Smooth muscle cell (in vitro differentiated cells): ENCODE data around the gene TRMT112. TPM values are rescaled to one million over a fixed set of nuclear protein-coding genes. Genes with fewer than 3 reads are reported as not detected.

ENCODE experiments used
- DNase-seq: peaks from one replicate; lab custom pipeline; 2025; ENCODE audit not compliant: unreplicated experiment; lab: John Stamatoyannopoulos, UW
- H2AFZ ChIP-seq: fragments of 200-600 bp; sonication (generic); 2 replicates; pipeline ENCODE4 v1.6.0; 2016; ENCODE audit warnings: antibody characterized with exemption, low read depth, mild to moderate bottlenecking
- H3F3A ChIP-seq: fragments of 200-600 bp; sonication (generic); 2 replicates; pipeline ENCODE4 v1.6.0; 2017; ENCODE audit warnings: antibody characterized with exemption, low read depth
- H3K27ac ChIP-seq: fragments of 200-600 bp; sonication (generic); 2 replicates; pipeline ENCODE4 v1.5.1; 2016; ENCODE audit warnings: low read depth, mild to moderate bottlenecking
- H3K27me3 ChIP-seq: fragments of 200-600 bp; sonication (generic); 2 replicates; pipeline ENCODE4 v1.6.1; 2016; ENCODE audit warnings: low read depth, mild to moderate bottlenecking
- H3K36me3 ChIP-seq: fragments of 200-600 bp; sonication (generic); 2 replicates; pipeline ENCODE4 v1.5.1; 2016; ENCODE audit warnings: low read depth
- H3K4me1 ChIP-seq: fragments of 200-600 bp; sonication (generic); 2 replicates; pipeline ENCODE4 v1.5.1; 2016; ENCODE audit warnings: low read depth
- H3K4me2 ChIP-seq: fragments of 200-600 bp; sonication (generic); 2 replicates; pipeline ENCODE4 v1.6.0; 2016; ENCODE audit warnings: mild to moderate bottlenecking
- H3K4me3 ChIP-seq: fragments of 200-600 bp; sonication (generic); 2 replicates; pipeline ENCODE4 v1.5.1; 2016; ENCODE audit warnings: mild to moderate bottlenecking
- H3K79me2 ChIP-seq: fragments of 200-600 bp; sonication (generic); 2 replicates; pipeline ENCODE4 v1.6.0; 2016; ENCODE audit warnings: low read depth, mild to moderate bottlenecking
- H3K9ac ChIP-seq: fragments of 200-600 bp; sonication (generic); 2 replicates; pipeline ENCODE4 v1.6.0; 2016; ENCODE audit warnings: low read depth
- H3K9me3 ChIP-seq: fragments of 200-600 bp; sonication (generic); replicated peaks from 2 replicates; pipeline ENCODE4 v1.5.1; 2016; ENCODE audit warnings: low read depth
- H4K20me1 ChIP-seq: fragments of 200-600 bp; sonication (generic); 2 replicates; pipeline ENCODE4 v1.6.0; 2016; ENCODE audit warnings: low read depth
- CTCF ChIP-seq: fragments of 200-600 bp; sonication (generic); IDR thresholded peaks from 2 replicates; pipeline ENCODE4 v1.5.1; 2017; ENCODE audit warnings: borderline replicate concordance, mild to moderate bottlenecking, antibody characterized with exemption; ENCODE audit not compliant: insufficient read depth, poor library complexity, severe bottlenecking
- WGBS: methylation state at CpG from one replicate; pipeline ENCODE4 v1.1.7; 2016; ENCODE audit warnings: low lambda C conversion rate; 5-methylcytosine and 5-hydroxymethylcytosine counted together
- polyA plus RNA-seq: library from polyadenylated mRNA; unstranded; fragments of >200 nt; fragmentation: Nextera tagmentation; extraction: Ambion mirVana; gene quantifications from 2 replicates; pipeline ENCODE4 v1.2.1, GENCODE V29; 2016
- total RNA-seq: library from RNA; depleted of rRNA; stranded (reverse); fragments of >200 nt; gene quantifications from 2 replicates; pipeline ENCODE4 v1.2.3, GENCODE V29; 2014

The TRMT112 gene
- total and polyA plus RNA-seq, 2 experiments from 2014 or later = 285 to 327 TPM

GRCh38 chr11:64359712-64360445 is 42.5 kb upstream of the TRMT112 start:
- peaks cover 8% of the 10 kb centered on the region for H3F3A ChIP-seq
- no peaks in the 10 kb centered on the region for H3K27me3 ChIP-seq
- peak overlapping the region; percentile 96 for H3K4me2 ChIP-seq
- no peak for DNase-seq
- H3K9me3 ChIP-seq = no peaks in the 10 kb centered on the region
- peaks cover 12% of the 10 kb centered on the region for H3K79me2 ChIP-seq
- H4K20me1 ChIP-seq = peaks cover 13% of the 10 kb centered on the region
- H2AFZ ChIP-seq = no peak overlapping the region
- H3K9ac ChIP-seq = peak overlapping the region; percentile 91
- H3K27ac ChIP-seq = no peak overlapping the region
- 86% methylated on average over 35 of the region's 38 CpGs for WGBS
- peaks cover 22% of the 10 kb centered on the region for H3K4me1 ChIP-seq
- H3K4me3 ChIP-seq = peak overlapping the region; percentile 82
- no peaks in the 10 kb centered on the region for H3K36me3 ChIP-seq
- TF ChIP-seq CTCF = no peak

GRCh38 chr11:64358907-64359711 is 41.8 kb upstream of the TRMT112 start, which contains the start of gene RPS6KA4:
Gene RPS6KA4, plus strand, starts transcription at chr11:64359162. Its CDS starts 74 bp downstream, at chr11:64359236.
- H3K4me1 ChIP-seq = peaks cover 22% of the 10 kb centered on the region
- peak within 1 kb of the TSS; percentile 93 for H3K27ac ChIP-seq
- no peaks in the 10 kb centered on the region for H3K9me3 ChIP-seq
- no peaks in the 10 kb centered on the region for H3K36me3 ChIP-seq
- H3K9ac ChIP-seq = peak within 1 kb of the TSS; percentile 91
- H2AFZ ChIP-seq = peak within 1 kb of the TSS; percentile 84
- peak within 1 kb of the TSS; percentile 82 for H3K4me3 ChIP-seq
- peak; percentile 29 for DNase-seq
- H4K20me1 ChIP-seq = peaks cover 13% of the 10 kb centered on the region
- H3K79me2 ChIP-seq = peaks cover 12% of the 10 kb centered on the region
- H3K4me2 ChIP-seq = peak within 1 kb of the TSS; percentile 96
- H3K27me3 ChIP-seq = no peaks in the 10 kb centered on the region
- WGBS = under 1% methylated on average over 61 of the region's 70 CpGs
- peaks cover 8% of the 10 kb centered on the region for H3F3A ChIP-seq
- TF ChIP-seq CTCF = no peak

DNA sequence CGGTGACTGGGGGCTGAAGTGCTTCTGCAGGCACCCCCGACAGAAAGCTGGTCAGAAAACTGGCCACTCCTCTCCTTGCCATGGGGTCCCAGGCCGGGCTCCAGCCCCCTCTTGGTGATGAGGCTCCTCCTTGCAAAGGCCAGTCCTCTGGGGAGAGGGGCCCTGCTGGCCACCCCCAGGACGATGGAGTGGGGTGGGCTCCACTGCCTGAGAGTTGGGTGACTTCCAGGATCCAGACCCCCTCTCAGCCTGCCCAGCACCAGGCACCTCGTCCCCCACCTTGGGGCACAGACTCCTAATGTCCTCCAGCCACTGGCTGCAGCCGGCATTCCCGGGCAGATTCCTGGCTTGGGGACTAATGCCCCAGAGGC is 41.2 kb upstream of the TRMT112 start:
- no peak for DNase-seq
- Histone ChIP-seq H3K4me2 (peak overlapping the region; percentile 96), H4K20me1 (peaks cover 13% of the 10 kb centered on the region), H2AFZ (peak overlapping the region; percentile 84), H3K36me3 (no peaks in the 10 kb centered on the region), H3K9ac (peak overlapping the region; percentile 91), H3K4me3 (peak overlapping the region; percentile 82), H3K9me3 (no peaks in the 10 kb centered on the region), H3K27me3 (no peaks in the 10 kb centered on the region), H3K4me1 (peaks cover 22% of the 10 kb centered on the region), H3K27ac (peak overlapping the region; percentile 93), H3K79me2 (peaks cover 12% of the 10 kb centered on the region), H3F3A (peaks cover 8% of the 10 kb centered on the region)
- 31% methylated on average over 7 of the region's 7 CpGs for WGBS
- no peak for TF ChIP-seq CTCF
